ENCODE measurements around the gene KRTAP4-2. TPM values are rescaled to one million over a fixed set of nuclear protein-coding genes. Genes with fewer than 3 reads are reported as not detected.

KRTAP4-2 gene
- total RNA-seq, 1 experiment from 2014 or later: not detected

GRCh38 chr17:41215681-41216080, 37.7 kb upstream of the KRTAP4-2 start:
- Mint-ChIP-seq H3K27ac (ENCODE audit: unreplicated experiment) (no peak overlapping the region), H3K4me1 (ENCODE audit: low read depth, unreplicated experiment) (peaks cover 15% of the 10 kb centered on the region), H3K4me3 (ENCODE audit: low read depth, unreplicated experiment) (no peak overlapping the region), H3K27me3 (ENCODE audit: unreplicated experiment) (no peaks in the 10 kb centered on the region), H3K36me3 (ENCODE audit: insufficient read depth, unreplicated experiment) (no peaks in the 10 kb centered on the region), H3K9me3 (ENCODE audit: low read depth, unreplicated experiment) (peaks cover 4% of the 10 kb centered on the region)
- intact Hi-C loops (cut with micrococcal nuclease; ENCODE audit: unreplicated experiment): no loop called here
- BruUV-seq (replicated peaks): no TSS peak
- DNase-seq: no peak
- CTCF ChIA-PET: no interaction called here
- TF ChIP-seq CTCF (IDR thresholded peaks at IDR 0.05; ENCODE audit: unreplicated experiment): no peak

- BruUV-seq (replicated peaks): no TSS peak
- no peak for TF ChIP-seq CTCF (IDR thresholded peaks at IDR 0.05; ENCODE audit: unreplicated experiment)
- no peak for DNase-seq
- Mint-ChIP-seq H3K27me3 (ENCODE audit: unreplicated experiment) (no peaks in the 10 kb centered on the region), H3K4me1 (ENCODE audit: low read depth, unreplicated experiment) (peaks cover 15% of the 10 kb centered on the region), H3K4me3 (ENCODE audit: low read depth, unreplicated experiment) (no peak overlapping the region), H3K9me3 (ENCODE audit: low read depth, unreplicated experiment) (peaks cover 4% of the 10 kb centered on the region), H3K27ac (ENCODE audit: unreplicated experiment) (no peak overlapping the region), H3K36me3 (ENCODE audit: insufficient read depth, unreplicated experiment) (no peaks in the 10 kb centered on the region)
- CTCF ChIA-PET: interaction anchor here (0.5 to 1.2 kb wide), 4 partner anchors 38 to 278 kb away, joined by 3 to 6 read pairs (median 3); partner anchors contain the start of gene KRTAP2-4
- intact Hi-C loops (cut with micrococcal nuclease; ENCODE audit: unreplicated experiment): no loop called here
Measured at GRCh38 chr17:41212524-41213169, 34.6 kb upstream of the KRTAP4-2 start.

GRCh38 chr17:41211845-41212466, 33.9 kb upstream of the KRTAP4-2 start:
- Mint-ChIP-seq H3K4me3 (ENCODE audit: low read depth, unreplicated experiment) (no peak overlapping the region), H3K4me1 (ENCODE audit: low read depth, unreplicated experiment) (peaks cover 15% of the 10 kb centered on the region), H3K36me3 (ENCODE audit: insufficient read depth, unreplicated experiment) (no peaks in the 10 kb centered on the region), H3K27ac (ENCODE audit: unreplicated experiment) (no peak overlapping the region), H3K9me3 (ENCODE audit: low read depth, unreplicated experiment) (peaks cover 4% of the 10 kb centered on the region), H3K27me3 (ENCODE audit: unreplicated experiment) (no peaks in the 10 kb centered on the region)
- BruUV-seq (replicated peaks): no TSS peak
- intact Hi-C loops (cut with micrococcal nuclease; ENCODE audit: unreplicated experiment): no loop called here
- CTCF ChIA-PET: interaction anchor here (0.6 to 1.2 kb wide), 3 partner anchors 38 to 146 kb away, joined by 3 to 6 read pairs (median 3); partner anchors contain the start of gene KRTAP2-4
- no peak for TF ChIP-seq CTCF (IDR thresholded peaks at IDR 0.05; ENCODE audit: unreplicated experiment)
- no peak for DNase-seq

GRCh38 chr17:41199421-41200078, 21.5 kb upstream of the KRTAP4-2 start:
- Mint-ChIP-seq H3K4me3 (ENCODE audit: low read depth, unreplicated experiment) (no peak overlapping the region), H3K4me1 (ENCODE audit: low read depth, unreplicated experiment) (no peaks in the 10 kb centered on the region), H3K27ac (ENCODE audit: unreplicated experiment) (no peak overlapping the region), H3K36me3 (ENCODE audit: insufficient read depth, unreplicated experiment) (no peaks in the 10 kb centered on the region), H3K9me3 (ENCODE audit: low read depth, unreplicated experiment) (peaks cover 7% of the 10 kb centered on the region), H3K27me3 (ENCODE audit: unreplicated experiment) (no peaks in the 10 kb centered on the region)
- BruUV-seq (replicated peaks): no TSS peak
- CTCF ChIA-PET: interaction anchor here (0.6 kb wide), 1 partner anchor 634 kb away, joined by 8 read pairs; no protein-coding TSS in a partner anchor
- no peak for TF ChIP-seq CTCF (IDR thresholded peaks at IDR 0.05; ENCODE audit: unreplicated experiment)
- intact Hi-C loops (cut with micrococcal nuclease; ENCODE audit: unreplicated experiment): no loop called here
- no peak for DNase-seq

Data from Calu3 (cell line).